Measurements from ENCODE around the gene VPS37B. TPM values are rescaled to one million over a fixed set of nuclear protein-coding genes. Genes with fewer than 3 reads are reported as not detected.

VPS37B gene
- total and polyA plus RNA-seq, 2 donors (not counting 3 experiments of a cell fraction or from before 2014, with no cell fraction given): 39.5 to 45.9 TPM

- POLR2A ChIA-PET: no interaction called here
- DNase-seq (ENCODE audit: low read depth, low spot score): no peak
- Histone ChIP-seq H3K27me3 (ENCODE audit: control insufficient read depth in 2 of 2, insufficient read depth in 2 of 2, low read length in 2 of 2) (no peaks in the 10 kb centered on the region), H3K79me2 (ENCODE audit: control insufficient read depth, insufficient read depth, low read length) (no peaks in the 10 kb centered on the region), H3K9ac (replicated peaks; ENCODE audit: extremely low read depth, insufficient read depth, low read length) (no peak overlapping the region), H2AFZ (ENCODE audit: low read depth, low read length) (no peak overlapping the region), H4K20me1 (replicated peaks; ENCODE audit: control insufficient read depth, extremely low read depth, insufficient read depth, low read length) (no peaks in the 10 kb centered on the region), H3K36me3 (ENCODE audit: control insufficient read depth in 2 of 2, extremely low read depth in 1 of 2, insufficient read depth in 2 of 2, low read length in 2 of 2) (peaks cover 17 to 40% of the 10 kb centered on the region in 2 experiments), H3K4me1 (ENCODE audit: control insufficient read depth, extremely low read depth, insufficient read depth, low read length) (no peaks in the 10 kb centered on the region), H3K9me3 (replicated peaks; ENCODE audit: control insufficient read depth, insufficient read depth, low read length) (no peaks in the 10 kb centered on the region), H3K4me2 (ENCODE audit: insufficient read depth, low read length) (no peak overlapping the region), H3K27ac (ENCODE audit: insufficient read depth, low read depth, low read length) (no peak overlapping the region), H3K4me3 (replicated peaks in 1 of 3; ENCODE audit: insufficient read depth in 1 of 3, low read depth in 1 of 3, low read length in 3 of 3) (no peak overlapping the region), H3K9me1 (replicated peaks; ENCODE audit: control insufficient read depth, extremely low read depth, insufficient read depth, low read length) (no peaks in the 10 kb centered on the region)
- FAIRE-seq: no peak
- intact Hi-C loops (cut with micrococcal nuclease) (no loop called here), dilution Hi-C loops (cut with MboI; ENCODE audit: extremely low pct_ligation_motif_present, low sequenced_read_pairs) (no loop called here)
- CTCF ChIA-PET: interaction anchor here (1.1 to 10.5 kb wide), 5 partner anchors 9 to 375 kb away, joined by 3 to 200 read pairs (median 5); partner anchors contain the start of gene ABCB9
- no TSS peak for BruUV-seq (replicated peaks)
- no peak for TF ChIP-seq FOS (IDR thresholded peaks at IDR 0.05; ENCODE audit: borderline replicate concordance, insufficient read depth, low read length)
- TF ChIP-seq MYC (IDR thresholded peaks at IDR 0.05; ENCODE audit: low read depth, low read length): no peak
- no peak for TF ChIP-seq JUN (IDR thresholded peaks at IDR 0.05; ENCODE audit: borderline replicate concordance, insufficient read depth, insufficient read length, low read depth)
- no peak for TF ChIP-seq GATA2 (IDR thresholded peaks at IDR 0.05; ENCODE audit: insufficient read depth, insufficient read length, low read depth, low read length)
- no peak for TF ChIP-seq CTCF (IDR thresholded peaks at IDR 0.05; ENCODE audit: extremely low read depth in 1 of 2, insufficient read depth in 1 of 2, low read depth in 1 of 2, low read length in 2 of 2)
- no peak for TF ChIP-seq POLR2A (IDR thresholded peaks at IDR 0.05; ENCODE audit: low read depth, low read length)
- no peak for TF ChIP-seq EZH2 (IDR thresholded peaks at IDR 0.05; ENCODE audit: borderline replicate concordance, low read depth, low read length, severe bottlenecking)
- no peak for TF ChIP-seq MAX (IDR thresholded peaks at IDR 0.05; ENCODE audit: insufficient read depth, insufficient read length)
- TF ChIP-seq POLR2AphosphoS5 (IDR thresholded peaks at IDR 0.05; ENCODE audit: insufficient read depth, low read depth, low read length): no peak
Measured at GRCh38 chr12:122862872-122863701, 32.8 kb downstream of the VPS37B start.
